ENCODE results near the gene KCTD3.
A peak's percentile ranks its signal among the peaks of the same experiment; 100 is the strongest.

KCTD3 gene

GRCh38 chr1:215557504-215557903 is 9.6 kb upstream of the KCTD3 start:
- DNase-seq: no peak

GRCh38 chr1:215557992-215558626 is 9.0 kb upstream of the KCTD3 start:
- DNase-seq: no peak

GRCh38 chr1:215567491-215568298 is 591 bp downstream of the KCTD3 start:
- peak; percentile 88 for DNase-seq

- DNase-seq: peak; percentile 77
These were observed 1.2 kb downstream of the KCTD3 start for GRCh38 chr1:215568299-215568692.

- peak; percentile 30 for DNase-seq
These were observed 3.1 kb downstream of the KCTD3 start for GRCh38 chr1:215569986-215570824.

- peak; percentile 23 for DNase-seq
These were observed 14.8 kb downstream of the KCTD3 start for GRCh38 chr1:215581896-215582295.

GRCh38 chr1:215583185-215583749 is 16.2 kb downstream of the KCTD3 start:
- DNase-seq: peak; percentile 16

- no peak for DNase-seq
These were observed 17.3 kb downstream of the KCTD3 start for GRCh38 chr1:215584389-215584788.

GRCh38 chr1:215589650-215590435 is 22.7 kb downstream of the KCTD3 start:
- DNase-seq: no peak

GRCh38 chr1:215590779-215591491 is 23.8 kb downstream of the KCTD3 start:
- DNase-seq: no peak

- DNase-seq: peak; percentile 43
These were observed 27.5 kb downstream of the KCTD3 start for GRCh38 chr1:215594640-215595039.

- peak; percentile 13 for DNase-seq
These were observed 28.1 kb downstream of the KCTD3 start for GRCh38 chr1:215595231-215595630.

- no peak for DNase-seq
These were observed 30.9 kb downstream of the KCTD3 start for GRCh38 chr1:215597961-215598360.

- peak; percentile 71 for DNase-seq
These were observed 32.4 kb downstream of the KCTD3 start for GRCh38 chr1:215599418-215600074.

- DNase-seq: no peak
These were observed 33.2 kb downstream of the KCTD3 start for GRCh38 chr1:215600258-215600792.

- DNase-seq: no peak
These were observed 33.8 kb downstream of the KCTD3 start for GRCh38 chr1:215600867-215601266.

- no peak for DNase-seq
These were observed 34.2 kb downstream of the KCTD3 start for GRCh38 chr1:215601276-215601675.

- no peak for DNase-seq
These were observed 36.2 kb downstream of the KCTD3 start for GRCh38 chr1:215603319-215603718.

- no peak for DNase-seq
These were observed 38.0 kb downstream of the KCTD3 start for GRCh38 chr1:215605011-215605621.

GRCh38 chr1:215606036-215606435 is 38.9 kb downstream of the KCTD3 start:
- DNase-seq: no peak
